Activated T-cell treated with anti-CD3 and anti-CD28 coated beads for 24 hours (primary cell): ENCODE results near the gene DENND4B.
A peak's percentile ranks its signal among the peaks of the same experiment; 100 is the strongest.

Source experiments
- DNase-seq: peaks from one replicate; pipeline ENCODE4 v3.0.0-alpha.2; 2020; ENCODE audit warnings: low read depth

DENND4B gene

GRCh38 chr1:153881751-153882150 lies 64.8 kb downstream of the DENND4B start:
- DNase-seq = no peak

GRCh38 chr1:153880962-153881361 lies 65.6 kb downstream of the DENND4B start:
- peak; percentile 2 for DNase-seq

- no peak for DNase-seq
These were observed 66.5 kb downstream of the DENND4B start for GRCh38 chr1:153880024-153880423.
